NCI-H524 (cell line): ENCODE data around the gene PEAK1.

Experiments
- DNase-seq, 2 experiments: peaks; one replicate each; lab custom pipeline; 2025; lab: John Stamatoyannopoulos, UW

The PEAK1 gene

DNA sequence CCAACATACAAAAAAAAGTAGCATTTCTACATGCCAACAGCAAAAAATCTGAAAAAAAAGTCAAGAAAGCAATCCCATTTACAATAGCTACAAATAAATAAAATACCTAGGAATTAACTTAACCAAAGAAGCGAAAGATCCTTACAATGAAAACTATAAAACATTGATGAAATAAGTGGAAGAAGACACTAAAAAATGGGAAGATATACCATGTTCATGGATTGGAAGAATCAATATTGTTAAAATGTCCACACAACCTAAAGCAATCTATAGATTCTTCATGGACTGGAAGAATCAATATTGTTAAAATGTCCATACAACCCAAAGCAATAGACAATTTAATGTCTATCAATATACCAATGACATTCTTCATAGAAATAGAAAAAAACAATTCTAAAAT, 21.0 kb downstream of the PEAK1 start:
- DNase-seq: no peak

DNA sequence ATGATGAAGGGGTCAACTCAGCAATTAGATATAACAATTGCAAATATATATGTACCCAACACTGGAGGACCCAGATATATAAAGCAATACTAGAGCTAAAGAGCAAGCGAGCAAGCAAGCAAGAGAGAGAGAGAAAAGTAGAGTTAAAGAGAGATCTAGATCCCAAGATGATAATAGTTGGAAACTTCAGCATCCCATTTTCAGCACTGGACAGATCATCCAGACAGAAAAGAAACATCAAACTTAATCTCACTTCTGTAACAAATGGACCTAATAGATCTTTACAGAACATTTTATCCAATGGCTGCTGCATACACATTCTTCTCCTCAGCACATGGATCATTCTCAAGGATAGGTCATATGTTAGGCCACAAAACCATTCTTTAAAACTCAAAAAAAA, 23.2 kb downstream of the PEAK1 start:
- DNase-seq: no peak

DNA sequence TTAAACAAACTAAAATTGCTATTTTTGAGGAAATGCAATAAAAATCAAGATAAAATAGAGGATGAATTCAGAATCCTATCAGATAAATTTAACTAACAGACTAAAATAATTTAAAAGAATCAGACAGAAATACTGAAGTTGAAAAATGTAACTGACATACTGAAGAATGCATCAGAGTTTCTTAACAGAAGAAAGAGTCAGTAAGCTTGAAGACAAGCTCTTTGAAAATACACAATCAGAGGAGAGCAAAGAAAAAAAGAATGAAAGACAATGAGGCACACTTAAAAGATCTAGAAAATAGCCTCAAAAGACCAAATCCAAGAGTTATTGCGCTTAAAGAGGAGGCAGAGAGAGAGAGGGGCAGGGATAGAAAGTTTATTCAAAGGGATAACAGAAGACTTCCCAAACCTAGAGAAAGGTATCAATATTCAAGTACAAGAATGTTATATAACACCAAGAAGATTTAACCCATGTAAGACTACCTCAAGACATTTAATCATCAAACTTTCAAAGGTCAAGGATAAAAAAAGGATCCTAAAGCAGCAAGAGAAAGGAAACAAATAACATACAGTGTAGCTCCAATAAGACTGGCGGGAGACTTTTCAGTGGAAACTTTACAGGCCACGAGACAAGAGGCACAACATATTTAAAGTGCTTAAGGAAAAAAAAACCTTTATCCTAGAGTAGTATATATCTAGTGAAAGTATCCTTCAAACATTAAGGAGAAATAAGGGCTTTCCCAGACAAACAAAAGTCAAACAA, 24.7 kb downstream of the PEAK1 start:
- DNase-seq: no peak

DNA sequence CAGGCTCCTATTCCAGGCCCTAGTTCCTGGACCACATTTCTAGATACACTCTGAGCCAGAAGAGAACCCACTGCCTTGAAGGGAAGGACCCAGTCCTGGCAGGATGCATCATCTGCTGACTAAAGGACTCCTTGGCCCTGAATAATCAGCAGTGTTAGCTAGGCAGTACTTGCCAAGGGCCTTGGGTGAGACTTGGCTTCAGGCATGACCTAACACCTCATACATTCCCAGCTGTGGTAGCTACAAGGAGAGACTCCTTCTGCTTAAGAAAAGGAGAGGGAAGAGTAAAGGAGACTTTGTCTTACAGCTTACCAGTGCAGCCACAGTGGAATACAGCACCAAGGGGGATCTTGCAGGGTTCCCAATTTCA, 26.4 kb downstream of the PEAK1 start:
- no peak for DNase-seq

DNA sequence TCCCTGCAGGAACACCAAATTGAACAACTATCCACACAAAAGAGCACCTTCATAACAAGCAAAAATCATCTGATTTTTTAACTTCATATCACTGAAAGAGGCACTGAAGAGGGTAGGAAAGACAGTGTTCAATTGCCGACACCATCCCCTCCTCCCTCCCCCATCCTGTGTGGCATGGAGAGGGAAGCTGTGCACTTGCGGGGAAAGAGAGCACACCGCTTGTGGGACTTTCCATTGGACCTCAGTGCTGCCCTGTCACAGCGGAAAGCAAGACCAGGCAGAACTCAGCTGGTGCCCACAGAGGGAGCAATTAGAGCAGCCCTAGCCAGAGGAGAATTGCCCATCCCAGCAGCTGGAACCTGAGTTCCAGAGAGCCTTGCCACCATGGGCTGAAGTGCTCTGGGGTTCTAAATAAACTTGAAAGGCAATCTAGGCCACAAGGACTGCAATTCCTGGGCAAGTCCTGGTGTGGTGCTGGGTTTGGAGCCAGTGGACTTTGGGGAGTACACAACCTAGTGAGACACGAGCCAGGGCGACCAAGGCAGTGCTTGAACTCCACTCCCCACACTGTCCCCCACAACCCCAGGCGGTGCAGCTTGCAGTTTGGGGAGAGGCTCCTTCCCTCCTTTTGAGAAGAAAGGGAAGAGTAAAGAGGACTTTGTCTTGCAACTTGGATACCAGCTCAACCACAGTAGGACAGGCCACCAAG, 27.0 kb downstream of the PEAK1 start:
- DNase-seq: no peak

DNA sequence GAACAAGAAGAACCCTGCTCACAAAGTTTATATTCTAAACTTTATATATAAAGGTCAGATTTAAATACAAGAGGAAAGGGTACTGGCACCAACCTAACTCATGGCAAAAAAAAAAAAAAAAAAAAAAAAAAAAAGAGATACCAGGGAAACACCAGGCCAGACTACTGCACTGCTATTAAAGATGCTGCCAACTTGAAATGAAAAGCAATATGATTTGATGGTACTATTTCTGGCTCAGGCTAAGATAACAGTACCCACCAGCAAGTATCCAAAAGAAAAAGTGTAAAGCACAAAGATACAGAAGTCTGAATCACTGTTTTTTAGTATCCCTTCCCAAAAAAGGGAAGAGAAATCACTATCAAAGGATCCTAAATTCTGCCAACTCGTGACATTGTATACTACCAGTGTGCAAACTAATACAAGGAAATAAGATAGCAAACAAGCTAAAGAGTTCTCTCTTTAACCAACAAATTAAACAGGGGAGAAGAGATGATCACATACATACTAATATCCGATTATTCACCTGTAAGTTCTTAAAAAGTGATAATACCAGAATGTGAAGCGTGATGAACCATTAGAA, 28.4 kb downstream of the PEAK1 start:
- DNase-seq: no peak

DNA sequence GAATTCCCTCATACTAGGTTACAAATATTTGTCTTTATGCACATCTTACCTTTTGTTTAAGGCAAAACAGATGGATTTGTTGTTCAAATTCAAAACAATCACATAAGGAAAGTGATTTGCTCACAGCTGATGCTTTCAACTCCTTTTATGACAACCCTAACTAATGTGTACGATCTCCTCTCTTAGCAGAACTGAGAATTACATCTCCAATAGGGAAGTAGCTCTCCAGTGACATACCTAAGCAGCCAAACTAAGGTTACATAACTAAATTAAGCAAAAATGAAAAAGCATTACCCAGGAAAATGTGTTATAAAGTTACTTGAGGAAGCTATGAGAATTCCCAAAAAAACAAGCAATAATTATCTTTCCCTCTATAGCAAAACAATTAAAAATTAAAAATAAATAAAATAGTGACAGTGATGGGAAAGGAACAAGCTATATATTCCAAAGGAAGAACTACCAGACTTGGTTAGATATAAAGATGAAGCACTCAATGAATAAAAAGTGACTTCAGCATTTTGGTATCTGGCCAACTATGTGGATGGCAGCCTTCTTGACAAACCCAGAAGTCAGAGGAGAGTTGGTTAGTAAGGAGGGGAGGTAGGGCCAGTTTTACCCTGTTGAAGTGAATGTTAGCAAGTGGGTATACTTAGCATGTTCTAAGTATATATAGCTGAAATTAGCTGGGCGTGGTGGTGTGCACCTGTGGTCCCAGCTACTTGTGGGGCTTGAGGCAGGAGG, 32.4 kb downstream of the PEAK1 start:
- DNase-seq: no peak

DNA sequence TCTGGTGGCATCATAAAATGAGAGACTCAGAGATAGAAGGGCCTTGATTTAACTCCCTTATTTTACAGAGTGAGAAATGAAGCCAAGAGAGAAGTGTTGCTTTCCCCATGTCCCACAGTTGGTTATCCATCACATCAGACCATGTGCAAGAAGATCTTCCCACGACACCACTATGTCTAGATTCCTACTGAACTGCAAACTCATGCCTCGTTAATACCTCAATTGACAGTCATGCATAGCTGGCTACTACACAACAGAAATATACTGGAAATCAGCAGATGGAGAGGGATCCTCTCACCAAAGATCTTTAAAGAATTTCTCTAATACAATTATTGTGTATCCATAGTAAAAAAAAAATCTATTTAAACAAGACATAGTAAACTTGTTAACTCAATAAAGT, 33.3 kb downstream of the PEAK1 start:
- no peak for DNase-seq

DNA sequence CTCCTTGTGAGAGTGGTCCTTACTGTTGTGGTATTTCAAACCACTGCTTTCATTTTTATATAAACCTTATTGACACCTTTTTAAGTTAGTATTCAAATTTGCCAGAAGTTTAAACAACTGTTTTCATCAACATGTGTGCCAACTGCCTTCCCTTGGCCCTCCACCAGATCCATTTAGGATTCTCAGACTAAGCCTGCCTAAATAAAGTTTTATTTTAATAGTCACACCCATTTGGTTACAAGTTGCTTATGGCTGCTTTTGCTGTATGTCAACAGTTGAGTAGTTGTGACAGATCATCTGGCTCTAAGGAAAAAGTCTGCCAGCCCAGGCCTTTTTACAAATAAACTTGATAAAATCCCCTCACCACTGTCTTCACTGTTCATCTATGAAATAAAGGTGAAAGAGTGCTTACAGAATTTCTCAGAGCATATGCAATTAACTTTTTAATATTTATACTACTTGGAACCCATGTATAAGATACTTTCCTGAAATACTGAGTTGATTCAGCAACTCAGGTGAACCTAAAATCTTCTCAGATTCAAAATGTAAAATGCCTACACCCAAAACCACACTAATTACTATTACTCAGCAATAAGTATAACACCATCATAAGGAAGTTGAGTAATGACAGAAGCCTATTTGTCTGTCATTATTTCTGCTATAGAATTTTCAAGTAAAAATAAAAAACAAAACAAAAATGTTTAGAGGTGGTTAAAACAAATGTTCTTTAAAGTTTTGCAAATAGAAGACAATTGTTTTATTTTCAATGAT, 35.1 kb downstream of the PEAK1 start:
- no peak for DNase-seq

DNA sequence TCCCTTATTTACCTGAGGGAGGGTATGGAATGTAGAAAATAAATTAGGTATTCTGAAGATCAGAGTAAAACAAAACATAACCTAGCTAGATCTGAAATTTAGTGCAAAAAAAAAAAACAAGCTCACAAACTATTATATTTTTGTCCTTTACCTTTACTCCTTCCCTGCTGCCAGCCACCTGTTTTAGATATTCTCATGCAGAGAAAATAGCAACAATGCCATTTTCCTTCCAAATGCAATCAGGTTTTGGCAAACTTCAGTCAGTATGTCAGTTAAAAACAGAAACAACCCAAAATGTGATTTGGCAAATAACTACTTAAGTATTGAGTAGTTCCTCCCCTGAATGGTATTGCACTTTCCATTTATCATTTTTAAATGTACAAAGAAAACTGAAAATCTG, 35.8 kb downstream of the PEAK1 start:
- no peak for DNase-seq

DNA sequence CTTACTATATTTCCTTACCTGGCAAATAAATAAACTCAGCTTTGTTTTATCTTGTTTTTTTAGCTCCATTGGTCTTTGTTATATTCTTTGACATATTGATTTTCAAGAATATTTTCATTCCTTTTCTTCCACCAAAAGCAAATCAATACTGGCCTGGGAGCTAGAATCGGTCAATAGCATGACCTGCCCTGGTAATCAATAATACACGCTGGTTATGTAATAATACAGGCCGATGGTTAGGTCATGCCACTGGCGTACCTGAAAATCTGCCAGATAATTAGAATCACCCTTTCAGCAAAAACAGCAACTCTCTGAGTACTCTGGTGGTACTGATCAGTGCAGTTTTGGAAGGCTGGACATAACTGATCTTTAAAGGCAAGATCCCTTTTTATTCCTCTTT, 39.9 kb downstream of the PEAK1 start:
- no peak for DNase-seq

DNA sequence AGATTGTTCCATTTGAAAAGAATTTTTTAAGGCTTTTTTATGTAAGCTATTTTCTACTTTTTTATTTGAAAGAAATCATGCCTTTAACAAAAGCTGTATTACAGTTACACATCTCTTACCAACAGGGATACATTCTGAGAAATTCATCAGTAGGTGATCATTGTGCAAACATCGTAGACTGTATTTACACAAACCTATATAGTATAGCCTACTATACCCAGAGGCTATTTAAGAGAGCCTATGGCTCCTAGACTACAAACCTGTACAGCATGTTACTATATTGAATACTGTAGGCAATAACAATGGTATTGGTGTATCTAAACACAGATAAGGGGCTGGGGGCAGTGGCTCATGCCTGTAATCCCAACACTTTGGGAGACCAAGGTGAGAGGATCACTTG, 43.1 kb downstream of the PEAK1 start:
- no peak for DNase-seq

DNA sequence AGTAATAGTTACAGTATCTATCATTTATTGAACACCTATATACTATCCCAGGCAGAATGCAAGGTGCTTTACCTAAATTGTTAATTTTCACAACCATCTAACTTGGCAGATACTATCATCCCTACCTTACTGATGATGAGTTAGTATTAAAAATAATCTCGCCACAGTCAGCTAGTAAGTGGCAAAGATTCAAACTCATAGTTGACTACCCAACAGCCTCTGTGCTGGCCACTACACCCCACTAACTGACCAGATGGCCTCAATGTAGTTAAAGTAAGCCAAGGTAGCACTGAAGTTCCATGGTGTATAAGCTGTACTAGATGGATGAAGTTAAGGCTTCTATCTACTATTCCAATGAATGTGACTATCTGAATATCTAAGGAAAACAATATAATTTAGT, 44.8 kb downstream of the PEAK1 start:
- no peak for DNase-seq

DNA sequence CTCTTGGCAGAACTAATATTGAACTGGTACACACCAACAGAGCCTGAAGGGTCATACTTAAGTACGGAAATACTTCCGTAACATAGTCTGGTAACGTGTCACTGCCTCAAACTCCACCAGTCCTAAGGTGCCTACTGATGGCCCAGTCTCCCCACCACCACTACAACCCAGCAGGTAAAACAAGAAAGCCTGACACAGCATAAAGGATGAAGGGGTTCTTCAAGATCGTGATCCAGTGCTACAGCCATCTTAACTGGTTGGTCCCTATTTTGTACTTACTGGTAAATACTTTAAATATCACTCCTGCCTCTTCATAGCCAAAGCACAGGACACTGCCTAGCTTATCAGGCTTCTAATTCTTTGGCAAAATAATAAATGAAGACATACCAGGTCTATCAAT, 46.5 kb downstream of the PEAK1 start:
- no peak for DNase-seq

DNA sequence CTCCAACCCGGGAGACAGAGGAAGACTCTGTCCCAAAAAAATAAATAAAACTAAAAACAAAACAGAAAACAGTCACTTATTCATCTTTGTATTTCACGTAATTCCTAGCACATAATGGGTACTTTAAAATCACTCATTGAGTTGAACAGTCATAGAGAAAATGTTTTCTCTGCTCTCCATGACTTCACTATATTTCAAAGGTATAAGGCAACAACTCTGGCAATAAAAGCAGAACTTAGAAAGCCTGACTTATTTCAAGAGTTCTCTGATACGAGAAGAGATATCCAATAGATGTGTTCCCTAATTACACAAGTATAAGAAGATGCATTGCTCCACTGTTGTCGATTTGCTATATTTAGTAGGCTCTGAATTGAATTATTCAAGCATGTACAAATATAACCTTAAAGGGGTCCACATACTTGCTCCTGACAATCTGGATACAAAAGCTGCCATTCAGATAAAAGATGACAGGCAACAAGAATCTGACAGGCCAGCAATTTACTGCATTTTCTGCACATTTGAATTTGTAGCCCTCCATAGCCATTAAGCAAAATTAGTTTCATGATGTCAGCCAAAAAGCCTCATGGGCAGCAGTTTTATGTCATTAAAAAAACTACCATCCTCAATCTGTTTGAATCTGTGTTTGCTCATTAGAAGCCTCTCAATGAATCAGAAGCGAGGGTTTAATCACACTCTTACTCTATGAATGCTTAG, 47.9 kb downstream of the PEAK1 start:
- DNase-seq: no peak

DNA sequence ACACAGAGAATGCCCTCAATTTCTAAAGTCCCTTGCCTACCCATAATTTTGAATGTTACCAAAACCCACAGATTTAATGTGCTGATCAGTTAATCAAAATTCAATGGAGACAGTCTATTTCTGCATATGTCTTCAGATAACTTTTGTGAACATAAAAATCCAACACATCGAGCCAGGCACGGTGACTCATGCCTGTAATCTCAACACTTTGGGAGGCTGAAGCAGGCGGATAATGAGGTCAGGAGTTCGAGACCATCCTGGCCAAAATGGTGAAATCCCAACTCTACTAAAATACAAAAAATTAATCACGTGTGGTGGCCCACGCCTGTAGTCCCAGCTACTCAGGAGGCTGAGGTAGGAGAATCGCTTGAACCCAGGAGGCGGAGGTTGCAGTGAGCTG, 49.3 kb downstream of the PEAK1 start:
- no peak for DNase-seq

DNA sequence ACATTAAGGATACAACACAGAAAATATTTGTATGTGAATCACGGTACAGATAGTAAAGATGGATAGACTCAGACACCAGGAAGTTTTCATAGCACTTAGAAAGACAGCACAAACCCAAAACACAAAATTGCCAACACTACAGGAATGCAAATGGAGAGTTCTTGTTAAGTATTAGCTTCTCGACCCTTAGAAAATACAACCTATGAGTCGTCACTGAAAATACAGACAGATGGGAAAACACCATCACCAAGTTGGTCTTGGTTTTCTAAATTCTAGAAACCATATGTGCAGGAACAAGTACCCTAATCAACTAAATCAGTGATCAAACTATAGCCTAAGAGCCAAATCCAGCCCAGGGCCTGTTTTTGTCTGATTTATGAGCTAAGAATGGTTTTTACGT, 50.7 kb downstream of the PEAK1 start:
- no peak for DNase-seq

DNA sequence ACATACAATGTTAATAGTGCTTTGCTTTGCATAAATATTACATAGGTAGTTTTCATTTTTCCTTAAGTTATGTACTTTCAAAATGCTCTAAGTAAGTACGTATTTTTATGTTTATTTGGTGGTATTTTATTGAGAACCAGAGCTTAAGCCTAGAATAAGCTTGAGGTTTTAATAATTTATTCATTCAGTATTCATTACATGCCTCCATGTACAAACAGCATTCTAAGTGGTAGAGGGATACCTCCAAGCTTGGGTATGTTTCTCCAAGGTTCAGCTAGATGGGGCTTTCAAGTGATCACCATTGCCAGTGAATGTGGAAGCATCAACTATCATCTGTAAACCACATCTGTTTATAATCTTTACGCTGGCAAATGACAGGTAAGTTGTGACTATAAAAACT, 52.3 kb downstream of the PEAK1 start:
- DNase-seq: no peak

DNA sequence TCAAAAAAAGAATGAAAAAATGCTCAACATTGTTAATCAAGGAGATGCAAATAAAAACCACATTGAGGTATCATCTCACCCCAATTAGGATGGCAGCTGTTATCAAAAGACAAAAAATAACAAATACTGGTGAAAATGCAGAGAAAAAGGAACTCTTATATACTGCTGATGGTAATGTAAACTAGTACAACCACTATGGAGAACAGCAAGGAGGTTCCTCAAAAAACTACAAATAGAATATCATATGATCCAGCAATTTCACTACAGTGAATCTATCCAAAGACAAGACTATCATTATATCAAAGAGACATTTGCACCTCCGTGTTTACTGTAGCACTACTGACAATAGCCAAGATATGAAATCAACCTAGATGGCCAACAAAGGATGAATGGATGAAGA, 58.4 kb downstream of the PEAK1 start:
- DNase-seq: no peak

DNA sequence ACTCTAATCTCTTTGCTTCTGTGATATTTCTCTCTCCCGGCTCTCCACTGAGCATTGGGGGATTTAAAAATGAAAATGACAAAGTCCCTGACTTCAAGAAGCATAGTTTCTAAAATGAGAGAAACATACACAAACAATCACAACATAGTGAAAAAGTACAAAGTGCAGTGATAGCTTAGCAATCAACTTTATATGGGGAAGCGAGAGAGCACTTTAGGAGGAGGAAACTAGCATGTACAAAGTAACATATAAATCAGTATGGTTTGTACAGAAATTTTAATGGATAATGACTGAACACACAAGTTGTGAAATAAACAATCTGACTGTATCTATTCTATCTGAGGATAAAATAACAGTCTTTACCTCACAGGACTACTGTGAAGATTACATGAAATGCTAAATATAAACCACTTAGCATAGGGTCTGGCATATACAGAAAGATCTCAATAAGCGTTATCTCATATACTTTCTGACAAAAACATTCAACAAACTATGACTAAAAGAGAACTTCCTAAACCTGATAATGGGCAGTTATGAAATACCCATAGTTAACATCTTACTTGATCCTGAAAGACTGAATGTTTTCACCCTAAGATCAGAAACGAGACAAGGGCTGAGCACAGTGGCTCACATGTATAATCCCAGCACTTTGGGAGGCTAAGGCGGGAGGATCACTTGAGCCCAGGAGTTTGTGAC, 61.2 kb downstream of the PEAK1 start:
- DNase-seq: no peak

DNA sequence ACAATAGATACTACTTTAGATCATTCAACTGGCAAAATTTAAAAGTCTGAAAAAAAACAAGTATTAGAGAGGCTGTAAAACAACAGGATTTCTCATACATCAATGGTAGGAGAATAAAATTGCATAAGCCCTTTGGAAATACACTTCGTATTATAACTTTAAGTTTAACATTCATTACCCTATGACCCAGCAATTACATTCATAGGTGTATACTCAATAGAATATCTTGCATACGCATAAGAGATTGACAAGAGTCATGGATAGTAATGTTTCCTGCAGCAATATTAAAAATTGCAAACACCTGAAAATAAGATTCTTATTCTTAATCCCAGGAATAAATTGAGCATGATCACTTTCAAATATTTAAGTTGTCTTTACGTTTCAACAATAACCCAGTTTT, 63.6 kb downstream of the PEAK1 start:
- no peak for DNase-seq
